CD14-positive monocyte (primary cell): ENCODE data around the gene LRP6. TPM values are rescaled to one million over a fixed set of nuclear protein-coding genes. Genes with fewer than 3 reads are reported as not detected.

Source experiments
- DNase-seq, 3 donors: peaks; one replicate each; pipeline ENCODE4 v3.0.0-alpha.2; 2011 to 2022
- H2AFZ ChIP-seq: 2 replicates; pipeline ENCODE4 v1.6.0; 2012; ENCODE audit warnings: mild to moderate bottlenecking, low read depth, low read length, inconsistent platforms; ENCODE audit not compliant: insufficient read depth, poor library complexity, severe bottlenecking
- H3K27ac ChIP-seq, 2 donors: 1 replicate in 1 of 2; 2 replicates in 1 of 2; pipeline ENCODE4 v1.5.1; 2012 to 2013; ENCODE audit warnings: low read length in 2 of 2, control low read depth in 1 of 2, inconsistent platforms in 1 of 2, low read depth in 1 of 2, mild to moderate bottlenecking in 1 of 2
- H3K27me3 ChIP-seq, 2 donors: one replicate each; pipeline versions ENCODE4 v1.6.0 to v1.6.1; 2011 to 2013; ENCODE audit warnings: low read length in 2 of 2; ENCODE audit not compliant: control insufficient read depth in 2 of 2, insufficient read depth in 2 of 2
- H3K36me3 ChIP-seq, 2 donors: replicated peaks in 1 of 2; 1 replicate in 1 of 2; 2 replicates in 1 of 2; pipeline versions ENCODE4 v1.5.1 to v1.6.1; 2012 to 2013; ENCODE audit warnings: low read length in 2 of 2, control low read depth in 1 of 2, inconsistent platforms in 1 of 2, mild to moderate bottlenecking in 1 of 2; ENCODE audit not compliant: insufficient read depth in 2 of 2, control insufficient read depth in 1 of 2
- H3K4me1 ChIP-seq, 2 donors: 1 replicate in 1 of 2; 2 replicates in 1 of 2; pipeline versions ENCODE4 v1.5.1 to v1.6.1; 2012 to 2013; ENCODE audit warnings: low read length in 2 of 2, control low read depth in 1 of 2, inconsistent platforms in 1 of 2, mild to moderate bottlenecking in 1 of 2, moderate library complexity in 1 of 2; ENCODE audit not compliant: insufficient read depth in 2 of 2, control insufficient read depth in 1 of 2
- H3K4me2 ChIP-seq: replicated peaks from 2 replicates; pipeline ENCODE3; 2012; ENCODE audit warnings: low read length, moderate library complexity, mild to moderate bottlenecking; ENCODE audit not compliant: poor library complexity, severe bottlenecking; ENCODE audit errors: extremely low read depth
- H3K4me3 ChIP-seq, 3 experiments: fragments of 200-600 bp in 1 of 3; sonication (generic) in 1 of 3; replicated peaks in 1 of 3; 1 replicate in 2 of 3; 2 replicates in 1 of 3; pipeline ENCODE4 v1.5.1; 2011 to 2013; ENCODE audit warnings: low read length in 3 of 3, mild to moderate bottlenecking in 3 of 3, control low read depth in 2 of 3, low read depth in 2 of 3, inconsistent platforms in 1 of 3, moderate library complexity in 1 of 3
- H3K79me2 ChIP-seq: 2 replicates; pipeline ENCODE4 v1.6.0; 2012; ENCODE audit warnings: mild to moderate bottlenecking, control low read depth, inconsistent platforms, low read length, moderate library complexity; ENCODE audit not compliant: insufficient read depth
- H3K9ac ChIP-seq: 2 replicates; pipeline ENCODE4 v1.6.0; 2017; ENCODE audit warnings: low read length, mild to moderate bottlenecking; ENCODE audit not compliant: insufficient read depth, poor library complexity, severe bottlenecking
- H3K9me3 ChIP-seq, 2 donors: replicated peaks in 1 of 2; 1 replicate in 1 of 2; 2 replicates in 1 of 2; pipeline versions ENCODE4 v1.5.1 to v1.6.1; 2012 to 2013; ENCODE audit warnings: low read length in 2 of 2, control low read depth in 1 of 2; ENCODE audit not compliant: control insufficient read depth in 1 of 2, insufficient read depth in 1 of 2
- H4K20me1 ChIP-seq: 2 replicates; pipeline ENCODE4 v1.6.0; 2012; ENCODE audit warnings: mild to moderate bottlenecking, low read length, control low read depth, moderate library complexity; ENCODE audit not compliant: insufficient read depth
- H3K27ac Mint-ChIP-seq, 7 donors: one replicate each; pipeline ENCODE4 v1.8.0; 2020; ENCODE audit warnings: mild to moderate bottlenecking in 7 of 7, mixed read lengths in 7 of 7, moderate library complexity in 6 of 7, inconsistent platforms in 2 of 7
- H3K27me3 Mint-ChIP-seq, 3 donors: one replicate each; pipeline ENCODE4 v1.8.0; 2021 to 2022; ENCODE audit warnings: low read depth in 3 of 3, mild to moderate bottlenecking in 3 of 3, mixed read lengths in 3 of 3, moderate library complexity in 3 of 3, inconsistent platforms in 1 of 3
- H3K36me3 Mint-ChIP-seq, 2 donors: one replicate each; pipeline ENCODE4 v1.8.0; 2020; ENCODE audit warnings: mixed read lengths in 2 of 2, inconsistent platforms in 1 of 2, mild to moderate bottlenecking in 1 of 2
- H3K4me1 Mint-ChIP-seq: one replicate; pipeline ENCODE4 v1.8.0; 2020; ENCODE audit warnings: mild to moderate bottlenecking, mixed read lengths
- H3K4me3 Mint-ChIP-seq, 2 donors: one replicate each; pipeline ENCODE4 v1.8.0; 2020; ENCODE audit warnings: mild to moderate bottlenecking in 2 of 2, mixed read lengths in 2 of 2, moderate library complexity in 1 of 2
- H3K9me3 Mint-ChIP-seq, 7 donors: one replicate each; pipeline ENCODE4 v1.8.0; 2020 to 2022; ENCODE audit warnings: mixed read lengths in 7 of 7, mild to moderate bottlenecking in 6 of 7, moderate library complexity in 6 of 7, inconsistent platforms in 2 of 7
- CTCF ChIP-seq: fragments of 200-600 bp; IDR thresholded peaks from one replicate; pipeline ENCODE4 v1.8.0; 2022; ENCODE audit warnings: antibody characterized with exemption, mild to moderate bottlenecking
- WGBS: methylation state at CpG from one replicate; pipeline ENCODE4 v1.1.5; 2013; ENCODE audit warnings: missing lambda C conversion rate; ENCODE audit not compliant: insufficient coverage; 5-methylcytosine and 5-hydroxymethylcytosine counted together
- intact Hi-C, 2 donors: fragments of 100-400 bp; cut with micrococcal nuclease; formaldehyde crosslinking; loops; one replicate each; pipeline versions ENCODE4 v1.15.0 to v1.15.1; 2023
- polyA plus RNA-seq, 3 donors: library from polyadenylated mRNA; depleted of rRNA in 1 of 3; unstranded in 2 of 3; stranded (reverse) in 1 of 3; fragments of 300-500 nt in 2 of 3; fragments of >200 nt in 1 of 3; fragmentation: Illumina TruSeq in 2 of 3; gene quantifications; 1 replicate in 2 of 3; 2 replicates in 1 of 3; pipeline ENCODE4 v1.2.3, GENCODE V29; 2012 to 2021

Gene LRP6
- polyA plus RNA-seq, 3 donors = 0.08 TPM; not detected in 2

DNA sequence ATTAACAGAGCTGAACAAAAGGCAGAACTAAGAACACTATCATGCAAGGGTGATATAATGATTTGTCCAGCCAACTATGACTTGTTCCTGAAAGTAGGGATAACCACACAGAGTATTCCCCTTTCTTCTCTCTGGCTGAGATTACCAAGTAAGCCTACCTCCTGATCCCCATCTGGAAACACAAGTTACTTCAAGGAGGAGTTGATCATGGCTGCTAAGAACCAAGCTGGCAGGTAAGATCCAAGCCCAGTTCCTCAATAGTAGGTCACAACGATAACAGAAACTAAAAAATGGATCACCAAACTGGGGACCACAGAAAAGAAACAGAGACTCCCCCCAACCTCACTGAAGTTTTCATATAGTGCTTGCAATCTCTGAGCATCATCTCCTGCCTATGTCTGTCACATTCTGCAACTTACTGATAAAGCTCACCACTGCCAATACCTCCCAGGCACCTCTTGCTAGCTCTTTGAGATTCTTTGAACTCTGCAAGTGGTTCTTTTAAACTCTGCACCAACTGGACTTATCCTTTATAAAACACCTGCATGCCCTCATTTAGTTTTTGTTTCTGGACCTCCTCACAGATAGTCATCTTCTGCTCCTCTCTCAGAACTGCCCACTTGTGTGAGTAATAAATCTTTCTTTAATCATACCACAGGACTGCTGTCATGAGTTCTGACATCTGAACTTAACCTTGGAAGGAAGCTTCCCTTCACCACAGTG is 76.6 kb downstream of the LRP6 start:
- H3K27ac Mint-ChIP-seq = no peak overlapping the region
- H3K36me3 Mint-ChIP-seq = no peaks in the 10 kb centered on the region
- H3K4me2 ChIP-seq = no peak overlapping the region
- peaks cover 0 to 2% (median 0%) of the 10 kb centered on the region in 7 donors for H3K9me3 Mint-ChIP-seq
- H3K27ac ChIP-seq = no peak overlapping the region
- no peak overlapping the region for H3K4me3 ChIP-seq
- WGBS = 78% methylated on average over 1 of the region's 1 CpG
- no peak for TF ChIP-seq CTCF
- intact Hi-C loops = no loop called here
- no peak overlapping the region for H3K4me3 Mint-ChIP-seq
- H4K20me1 ChIP-seq = no peaks in the 10 kb centered on the region
- H3K4me1 ChIP-seq = no peaks in the 10 kb centered on the region
- H3K27me3 ChIP-seq = no peaks in the 10 kb centered on the region
- no peaks in the 10 kb centered on the region for H3K79me2 ChIP-seq
- no peak overlapping the region for H3K9ac ChIP-seq
- DNase-seq = no peak
- no peak overlapping the region for H2AFZ ChIP-seq
- H3K36me3 ChIP-seq = no peaks in the 10 kb centered on the region
- no peaks in the 10 kb centered on the region for H3K9me3 ChIP-seq
- H3K4me1 Mint-ChIP-seq = no peaks in the 10 kb centered on the region
- H3K27me3 Mint-ChIP-seq = peaks cover 0 to 8% (median 3%) of the 10 kb centered on the region in 3 donors

GRCh38 chr12:12185414-12185813 is 81.4 kb downstream of the LRP6 start:
- no peaks in the 10 kb centered on the region for H3K79me2 ChIP-seq
- Mint-ChIP-seq H3K4me1 (no peaks in the 10 kb centered on the region), H3K9me3 (peaks cover 0 to 2% (median 0%) of the 10 kb centered on the region in 7 donors), H3K4me3 (no peak overlapping the region), H3K27ac (no peak overlapping the region), H3K36me3 (no peaks in the 10 kb centered on the region), H3K27me3 (peaks cover 0 to 11% (median 2%) of the 10 kb centered on the region in 3 donors)
- no peak for DNase-seq
- no peaks in the 10 kb centered on the region for H3K36me3 ChIP-seq
- WGBS = no CpG with 5 or more reads among the region's 2 CpGs
- no peak overlapping the region for H3K4me3 ChIP-seq
- H2AFZ ChIP-seq = no peak overlapping the region
- no peak overlapping the region for H3K9ac ChIP-seq
- no peaks in the 10 kb centered on the region for H3K9me3 ChIP-seq
- no peaks in the 10 kb centered on the region for H3K4me1 ChIP-seq
- no peak overlapping the region for H3K4me2 ChIP-seq
- no peak for TF ChIP-seq CTCF
- intact Hi-C loops = no loop called here
- H3K27me3 ChIP-seq = no peaks in the 10 kb centered on the region
- no peaks in the 10 kb centered on the region for H4K20me1 ChIP-seq
- H3K27ac ChIP-seq = no peak overlapping the region
